ENCODE measurements around the gene DNMT3A. TPM values are rescaled to one million over a fixed set of nuclear protein-coding genes. Genes with fewer than 3 reads are reported as not detected.

DNMT3A gene
- total RNA-seq, 4 donors from 2014 or later, result 14.7 to 40.2 (median 18.3) TPM

GRCh38 chr2:25283921-25284320 lies 57.8 kb downstream of the DNMT3A start:
- no peaks in the 10 kb centered on the region for H3K27me3 ChIP-seq
- no peaks in the 10 kb centered on the region for H3K9me3 ChIP-seq
- H3K4me1 ChIP-seq, result peaks cover 0 to 46% (median 15%) of the 10 kb centered on the region in 3 donors
- H3K4me3 ChIP-seq, result no peak overlapping the region
- no peak for ATAC-seq
- TF ChIP-seq, protein P1, sequence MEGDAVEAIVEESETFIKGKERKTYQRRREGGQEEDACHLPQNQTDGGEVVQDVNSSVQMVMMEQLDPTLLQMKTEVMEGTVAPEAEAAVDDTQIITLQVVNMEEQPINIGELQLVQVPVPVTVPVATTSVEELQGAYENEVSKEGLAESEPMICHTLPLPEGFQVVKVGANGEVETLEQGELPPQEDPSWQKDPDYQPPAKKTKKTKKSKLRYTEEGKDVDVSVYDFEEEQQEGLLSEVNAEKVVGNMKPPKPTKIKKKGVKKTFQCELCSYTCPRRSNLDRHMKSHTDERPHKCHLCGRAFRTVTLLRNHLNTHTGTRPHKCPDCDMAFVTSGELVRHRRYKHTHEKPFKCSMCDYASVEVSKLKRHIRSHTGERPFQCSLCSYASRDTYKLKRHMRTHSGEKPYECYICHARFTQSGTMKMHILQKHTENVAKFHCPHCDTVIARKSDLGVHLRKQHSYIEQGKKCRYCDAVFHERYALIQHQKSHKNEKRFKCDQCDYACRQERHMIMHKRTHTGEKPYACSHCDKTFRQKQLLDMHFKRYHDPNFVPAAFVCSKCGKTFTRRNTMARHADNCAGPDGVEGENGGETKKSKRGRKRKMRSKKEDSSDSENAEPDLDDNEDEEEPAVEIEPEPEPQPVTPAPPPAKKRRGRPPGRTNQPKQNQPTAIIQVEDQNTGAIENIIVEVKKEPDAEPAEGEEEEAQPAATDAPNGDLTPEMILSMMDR (IDR thresholded peaks at IDR 0.05), result no peak
- no peak for TF ChIP-seq POLR2AphosphoS5 (IDR thresholded peaks at IDR 0.05)
- H3K36me3 ChIP-seq, result peaks cover 0 to 50% of the 10 kb centered on the region in 2 donors
- no peak overlapping the region for H3K27ac ChIP-seq
- 90 to 100% methylated on average over 3 of the region's 5 CpGs for WGBS, 2 donors (ENCODE audit: low coverage in 1 of 2)

DNA sequence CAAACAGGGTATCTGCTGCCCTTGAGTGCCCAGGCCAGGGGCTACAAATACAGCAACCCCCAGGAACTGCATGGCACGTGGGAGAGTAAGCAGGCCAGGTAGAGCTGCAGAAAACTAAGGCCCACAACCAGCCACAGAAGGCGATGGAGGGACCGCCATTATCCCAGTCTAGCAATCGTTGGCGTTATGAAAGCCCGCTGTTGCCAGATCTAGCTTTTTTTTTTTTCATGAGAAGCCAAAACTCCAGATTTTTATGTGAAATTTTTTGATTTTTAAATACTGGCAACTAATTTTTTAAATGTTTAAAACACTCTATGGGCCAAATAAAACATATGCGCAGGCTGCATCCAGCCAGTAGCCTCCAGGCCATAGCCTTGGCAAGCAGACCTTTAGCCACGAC lies 59.8 kb downstream of the DNMT3A start:
- no peak overlapping the region for H3K4me3 ChIP-seq
- TF ChIP-seq, protein P1 (IDR thresholded peaks at IDR 0.05), result no peak
- TF ChIP-seq EP300 (IDR thresholded peaks at IDR 0.05) (no peak), POLR2AphosphoS5 (IDR thresholded peaks at IDR 0.05) (no peak), POLR2A (IDR thresholded peaks at IDR 0.05) (no peak)
- 82 to 85% methylated on average over 7 to 8 of the region's 8 CpGs for WGBS, 2 donors (ENCODE audit: low coverage in 1 of 2)
- H3K4me1 ChIP-seq, result peaks cover 0 to 66% (median 26%) of the 10 kb centered on the region in 3 donors
- H3K27ac ChIP-seq, result peak overlapping the region in 1 of 4 donors; percentile 37
- H3K9me3 ChIP-seq, result no peaks in the 10 kb centered on the region
- no peak for ATAC-seq
- H3K27me3 ChIP-seq, result no peaks in the 10 kb centered on the region
- peaks cover 0 to 46% of the 10 kb centered on the region in 2 donors for H3K36me3 ChIP-seq

GRCh38 chr2:25281522-25281921 lies 60.2 kb downstream of the DNMT3A start:
- H3K4me1 ChIP-seq, result peaks cover 0 to 68% (median 26%) of the 10 kb centered on the region in 3 donors
- WGBS, 2 donors (ENCODE audit: low coverage in 1 of 2), result 50 to 74% methylated on average over 2 to 4 of the region's 5 CpGs

DNA sequence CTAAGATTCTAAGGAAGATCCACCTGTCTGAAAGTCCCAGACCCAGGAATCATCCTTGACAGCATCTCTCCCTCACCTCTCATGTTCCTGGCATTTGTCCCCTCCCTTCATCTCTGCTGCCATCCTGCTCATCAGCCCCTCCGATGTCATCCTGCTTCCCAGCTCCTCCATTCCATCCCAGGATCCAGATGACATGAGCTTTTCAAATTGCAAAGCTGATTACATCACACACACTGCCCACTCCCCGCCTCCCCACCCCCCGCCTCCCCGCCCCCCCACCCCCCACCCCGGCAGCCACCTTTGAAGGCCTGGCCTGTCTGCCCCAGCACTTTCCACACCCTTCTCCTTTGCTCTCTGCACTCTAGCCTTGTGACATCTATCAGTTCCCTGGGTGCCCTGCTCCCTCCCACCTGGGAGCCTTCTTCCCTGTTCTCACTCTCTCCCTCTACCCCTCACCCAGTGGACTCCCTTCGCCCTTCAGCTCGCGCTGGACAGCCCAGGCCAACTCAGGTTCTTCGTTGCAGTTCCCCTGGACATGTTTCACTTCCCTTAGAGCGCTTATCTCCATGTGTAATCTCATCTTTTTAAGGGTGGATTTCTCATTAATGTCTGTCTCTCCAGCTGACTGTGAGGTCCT lies 61.6 kb downstream of the DNMT3A start:
- no peak for ATAC-seq
- H3K4me3 ChIP-seq, result no peak overlapping the region
- H3K27me3 ChIP-seq, result no peaks in the 10 kb centered on the region
- peaks cover 0 to 68% (median 26%) of the 10 kb centered on the region in 3 donors for H3K4me1 ChIP-seq
- no peaks in the 10 kb centered on the region for H3K9me3 ChIP-seq
- TF ChIP-seq, protein P1 (IDR thresholded peaks at IDR 0.05), result no peak
- no peak for TF ChIP-seq POLR2A (IDR thresholded peaks at IDR 0.05)
- no peak for TF ChIP-seq EP300 (IDR thresholded peaks at IDR 0.05)
- no peak for TF ChIP-seq POLR2AphosphoS5 (IDR thresholded peaks at IDR 0.05)
- WGBS, 2 donors (ENCODE audit: low coverage in 1 of 2), result 85 to 93% methylated on average over 6 of the region's 10 CpGs
- H3K36me3 ChIP-seq, result peaks cover 0 to 47% of the 10 kb centered on the region in 2 donors
- peak overlapping the region in 2 of 4 donors; percentile 84 to 86 for H3K27ac ChIP-seq

More at GRCh38 chr2:25281522-25281921, 60.2 kb downstream of the DNMT3A start:
- Histone ChIP-seq H3K9me3 (no peaks in the 10 kb centered on the region), H3K4me3 (no peak overlapping the region), H3K27me3 (no peaks in the 10 kb centered on the region), H3K36me3 (peaks cover 0 to 46% of the 10 kb centered on the region in 2 donors), H3K27ac (peak overlapping the region in 1 of 4 donors; percentile 37)
- ATAC-seq, result no peak
- TF ChIP-seq EP300 (IDR thresholded peaks at IDR 0.05), result no peak
- TF ChIP-seq, protein P1 (IDR thresholded peaks at IDR 0.05), result no peak
- TF ChIP-seq POLR2A (IDR thresholded peaks at IDR 0.05), result no peak
- TF ChIP-seq POLR2AphosphoS5 (IDR thresholded peaks at IDR 0.05), result no peak

- ATAC-seq, result peak; percentile 68
- Histone ChIP-seq H3K27ac (peak overlapping the region in 3 of 4 donors; percentile 70 to 86 (median 84)), H3K36me3 (peaks cover 0 to 51% of the 10 kb centered on the region in 2 donors), H3K4me3 (no peak overlapping the region), H3K4me1 (peaks cover 0 to 73% (median 30%) of the 10 kb centered on the region in 3 donors), H3K9me3 (no peaks in the 10 kb centered on the region), H3K27me3 (no peaks in the 10 kb centered on the region)
- TF ChIP-seq, protein P1 (IDR thresholded peaks at IDR 0.05), result no peak
- TF ChIP-seq EP300 (IDR thresholded peaks at IDR 0.05) (no peak), POLR2AphosphoS5 (IDR thresholded peaks at IDR 0.05) (peak; percentile 35), POLR2A (IDR thresholded peaks at IDR 0.05) (no peak)
- WGBS, 2 donors (ENCODE audit: low coverage in 1 of 2), result 23 to 52% methylated on average over 4 to 7 of the region's 12 CpGs
Measured at GRCh38 chr2:25279091-25279651, 62.6 kb downstream of the DNMT3A start.
